ENCODE data around the gene GRIA3.

- no peak for TF ChIP-seq CTCF (IDR thresholded peaks at IDR 0.05)
- no peak for TF ChIP-seq POLR2A (IDR thresholded peaks at IDR 0.05)
These were observed 291.1 kb downstream of the GRIA3 start for GRCh38 chrX:123475068-123475724.

All from uterus (tissue), 2 donors.